Measurements from ENCODE around the gene UBASH3B.
A peak's percentile ranks its signal among the peaks of the same experiment; 100 is the strongest.
"Not testable (repeated sequence)": the region's sequence is repeated elsewhere in the genome, so short reads cannot be mapped to it uniquely, and the experiment has no call there.

The UBASH3B gene

DNA sequence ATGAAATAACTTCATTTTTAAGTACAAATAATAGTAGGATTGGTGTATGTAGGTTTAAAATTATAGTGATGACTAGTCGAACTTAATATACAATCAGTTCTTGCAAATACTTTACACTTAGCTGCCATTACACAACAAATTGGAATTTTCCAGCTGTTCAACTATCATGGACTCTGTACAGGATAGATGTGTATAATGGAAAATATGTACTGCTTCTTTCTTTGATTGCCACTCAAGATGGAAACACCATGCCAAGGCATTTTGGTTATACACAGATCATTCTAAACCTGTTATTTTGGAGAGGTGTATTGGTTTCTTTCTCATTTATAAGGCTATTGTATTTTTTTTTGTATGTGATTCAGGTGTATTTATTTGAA lies 158.4 kb downstream of the UBASH3B start:
- Mint-ChIP-seq H3K9me3 (peaks cover 6% of the 10 kb centered on the region), H3K36me3 (peaks cover 15% of the 10 kb centered on the region), H3K27ac (no peak overlapping the region), H3K4me3 (no peak overlapping the region), H3K4me1 (peaks cover 27% of the 10 kb centered on the region), H3K27me3 (no peaks in the 10 kb centered on the region)
- ATAC-seq: no peak

DNA sequence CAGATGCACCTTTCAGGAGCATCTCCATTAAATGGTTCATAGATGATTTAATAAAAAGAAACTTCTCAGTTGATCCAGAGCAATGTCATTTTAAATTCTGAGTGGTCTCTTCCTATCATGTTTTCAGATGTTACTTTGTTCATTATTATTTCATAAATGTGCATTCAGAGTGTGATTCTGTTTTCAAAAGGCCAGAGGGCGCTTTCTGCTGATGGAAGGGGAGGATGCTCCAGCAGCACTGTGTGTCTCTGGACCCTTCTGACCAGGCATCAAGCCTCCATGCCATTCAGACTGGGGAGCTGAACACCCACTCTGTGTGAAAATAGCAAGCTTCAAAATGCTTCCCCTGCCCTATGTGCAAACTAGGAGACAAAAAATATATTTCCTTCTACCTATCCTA lies 158.9 kb downstream of the UBASH3B start:
- Mint-ChIP-seq H3K9me3 (peaks cover 11% of the 10 kb centered on the region), H3K36me3 (peaks cover 20% of the 10 kb centered on the region), H3K4me1 (peaks cover 26% of the 10 kb centered on the region), H3K27me3 (no peaks in the 10 kb centered on the region), H3K4me3 (no peak overlapping the region), H3K27ac (no peak overlapping the region)
- ATAC-seq: no peak

DNA sequence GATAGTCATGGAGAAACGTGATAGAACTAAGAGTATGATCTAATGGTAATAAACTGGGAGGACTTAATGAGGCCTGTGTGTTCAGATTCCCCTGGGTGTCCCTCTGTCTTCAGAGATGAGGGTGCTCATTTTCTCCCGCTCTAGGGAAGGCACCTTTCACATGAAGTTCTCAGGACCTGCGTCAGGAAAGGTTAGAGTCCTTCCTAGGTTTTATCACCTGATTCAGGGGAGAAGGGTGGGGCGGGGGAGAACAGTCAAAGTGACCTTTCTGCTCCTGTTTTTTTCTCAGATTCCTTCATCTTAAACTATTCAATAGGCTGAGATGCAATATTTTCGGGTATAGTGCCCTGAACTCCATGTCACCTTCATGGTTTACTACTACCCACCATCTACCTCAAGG lies 160.4 kb downstream of the UBASH3B start:
- Mint-ChIP-seq H3K9me3 (peaks cover 14% of the 10 kb centered on the region), H3K36me3 (peaks cover 25% of the 10 kb centered on the region), H3K4me3 (no peak overlapping the region), H3K27me3 (no peaks in the 10 kb centered on the region), H3K27ac (no peak overlapping the region), H3K4me1 (peaks cover 21% of the 10 kb centered on the region)
- no peak for ATAC-seq

GRCh38 chr11:122816761-122817520 lies 161.4 kb downstream of the UBASH3B start:
- peaks cover 21% of the 10 kb centered on the region for H3K4me1 Mint-ChIP-seq
- H3K36me3 Mint-ChIP-seq: peaks cover 25% of the 10 kb centered on the region
- peaks cover 14% of the 10 kb centered on the region for H3K9me3 Mint-ChIP-seq
- peak overlapping the region; percentile 48 for H3K27ac Mint-ChIP-seq
- no peak for ATAC-seq
- H3K4me3 Mint-ChIP-seq: no peak overlapping the region
- H3K27me3 Mint-ChIP-seq: no peaks in the 10 kb centered on the region

- peaks cover 10% of the 10 kb centered on the region for H3K27me3 Mint-ChIP-seq
- peaks cover 14% of the 10 kb centered on the region for H3K9me3 Mint-ChIP-seq
- no peak overlapping the region for H3K4me3 Mint-ChIP-seq
- H3K4me1 Mint-ChIP-seq: peaks cover 9% of the 10 kb centered on the region
- peaks cover 29% of the 10 kb centered on the region for H3K36me3 Mint-ChIP-seq
- ATAC-seq: no peak
- no peak overlapping the region for H3K27ac Mint-ChIP-seq
Measured at GRCh38 chr11:122820158-122820557, 164.6 kb downstream of the UBASH3B start.

DNA sequence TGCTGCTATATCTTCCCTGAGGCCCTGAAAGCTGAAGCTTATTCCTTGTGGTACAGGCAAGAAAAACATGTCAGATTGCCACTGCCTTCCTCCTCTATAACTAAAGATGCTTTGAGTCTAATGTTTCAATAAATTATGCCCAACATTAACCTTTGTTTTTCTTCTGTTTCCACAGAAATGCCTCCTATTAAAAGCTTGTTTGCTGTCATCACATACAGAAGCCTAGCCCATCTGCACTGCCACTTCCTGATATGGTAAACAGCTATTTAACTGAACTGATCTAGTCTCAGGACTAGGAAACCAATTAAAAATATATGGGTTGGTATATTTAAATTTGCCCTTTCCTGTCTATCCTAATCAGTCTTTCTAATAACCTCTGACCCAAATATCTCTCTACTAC lies 165.6 kb downstream of the UBASH3B start:
- ATAC-seq: no peak
- Mint-ChIP-seq H3K27ac (no peak overlapping the region), H3K4me1 (peaks cover 9% of the 10 kb centered on the region), H3K36me3 (peaks cover 29% of the 10 kb centered on the region), H3K9me3 (peaks cover 14% of the 10 kb centered on the region), H3K27me3 (peaks cover 20% of the 10 kb centered on the region), H3K4me3 (no peak overlapping the region)

DNA sequence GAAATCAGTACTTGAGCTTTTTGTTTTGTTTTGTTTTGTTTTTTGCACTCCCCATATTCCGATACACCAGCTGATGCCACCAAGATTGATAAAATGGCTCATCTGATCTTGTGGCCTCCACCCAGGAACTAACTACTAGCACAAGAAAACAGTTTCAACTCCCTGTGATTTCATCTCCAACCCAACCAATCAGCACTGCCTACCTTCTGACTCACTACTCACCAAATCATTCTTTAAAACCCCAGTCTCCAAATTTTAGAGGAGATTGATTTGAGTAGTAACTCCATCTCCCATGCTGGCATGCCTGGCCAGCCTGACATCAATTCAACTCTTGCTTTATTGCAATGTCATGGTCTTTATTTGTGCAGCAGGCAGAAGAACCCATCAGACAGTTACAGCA lies 166.7 kb downstream of the UBASH3B start:
- no peak for ATAC-seq
- Mint-ChIP-seq H3K4me1 (peaks cover 1% of the 10 kb centered on the region), H3K27ac (no peak overlapping the region), H3K9me3 (peaks cover 11% of the 10 kb centered on the region), H3K27me3 (peaks cover 25% of the 10 kb centered on the region), H3K36me3 (peaks cover 24% of the 10 kb centered on the region), H3K4me3 (no peak overlapping the region)

DNA sequence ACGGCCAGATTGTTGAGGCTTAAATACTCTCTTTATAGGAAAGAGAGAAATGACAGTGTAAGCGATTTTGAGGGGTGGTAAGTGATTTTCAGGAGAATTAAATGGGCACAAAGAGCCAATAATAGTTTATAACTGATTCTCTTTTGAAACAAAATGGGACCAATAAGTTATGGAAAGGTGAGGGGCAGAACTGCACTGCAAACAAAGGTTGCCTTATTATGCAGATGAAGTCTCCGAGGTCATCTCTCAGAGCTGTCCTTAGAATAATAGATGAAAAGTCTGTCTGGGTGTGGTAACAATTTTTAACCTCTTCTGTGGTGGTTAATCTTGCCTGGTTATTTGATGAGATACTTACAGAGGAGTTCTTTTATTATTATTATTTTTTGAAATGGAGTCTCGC lies 168.0 kb downstream of the UBASH3B start:
- no peak for ATAC-seq
- peaks cover 11% of the 10 kb centered on the region for H3K9me3 Mint-ChIP-seq
- H3K4me1 Mint-ChIP-seq: no peaks in the 10 kb centered on the region
- H3K36me3 Mint-ChIP-seq: peaks cover 18% of the 10 kb centered on the region
- no peak overlapping the region for H3K27ac Mint-ChIP-seq
- H3K4me3 Mint-ChIP-seq: no peak overlapping the region
- peaks cover 25% of the 10 kb centered on the region for H3K27me3 Mint-ChIP-seq

- not testable (repeated sequence) for H3K36me3 Mint-ChIP-seq, H3K4me3 Mint-ChIP-seq, H3K27ac Mint-ChIP-seq, H3K9me3 Mint-ChIP-seq, ATAC-seq
- Mint-ChIP-seq H3K27me3 (peaks cover 22% of the 10 kb centered on the region), H3K4me1 (peaks cover 19% of the 10 kb centered on the region)
Measured at GRCh38 chr11:122829371-122829770, 173.8 kb downstream of the UBASH3B start.

DNA sequence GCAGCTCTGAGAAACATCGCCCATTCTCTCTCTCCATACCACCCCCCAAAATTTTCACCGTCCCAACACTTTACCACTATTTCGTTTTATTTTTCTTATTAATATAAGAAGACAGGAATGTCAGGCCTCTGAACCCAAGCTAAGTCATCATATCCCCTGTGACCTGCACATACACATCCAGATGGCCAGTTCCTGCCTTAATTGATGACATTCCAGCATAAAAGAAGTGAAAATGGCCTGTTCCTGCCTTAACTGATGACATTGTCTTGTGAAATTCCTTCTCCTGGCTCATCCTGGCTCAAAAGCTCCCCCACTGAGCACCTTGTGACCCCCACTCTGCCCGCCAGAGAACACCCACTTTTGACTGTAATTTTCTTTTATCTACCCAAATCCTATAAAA lies 176.8 kb downstream of the UBASH3B start:
- H3K4me3 Mint-ChIP-seq, ATAC-seq, H3K36me3 Mint-ChIP-seq, H3K9me3 Mint-ChIP-seq, H3K27me3 Mint-ChIP-seq: not testable (repeated sequence)
- H3K27ac Mint-ChIP-seq: peak overlapping the region; percentile 20
- H3K4me1 Mint-ChIP-seq: peaks cover 19% of the 10 kb centered on the region

DNA sequence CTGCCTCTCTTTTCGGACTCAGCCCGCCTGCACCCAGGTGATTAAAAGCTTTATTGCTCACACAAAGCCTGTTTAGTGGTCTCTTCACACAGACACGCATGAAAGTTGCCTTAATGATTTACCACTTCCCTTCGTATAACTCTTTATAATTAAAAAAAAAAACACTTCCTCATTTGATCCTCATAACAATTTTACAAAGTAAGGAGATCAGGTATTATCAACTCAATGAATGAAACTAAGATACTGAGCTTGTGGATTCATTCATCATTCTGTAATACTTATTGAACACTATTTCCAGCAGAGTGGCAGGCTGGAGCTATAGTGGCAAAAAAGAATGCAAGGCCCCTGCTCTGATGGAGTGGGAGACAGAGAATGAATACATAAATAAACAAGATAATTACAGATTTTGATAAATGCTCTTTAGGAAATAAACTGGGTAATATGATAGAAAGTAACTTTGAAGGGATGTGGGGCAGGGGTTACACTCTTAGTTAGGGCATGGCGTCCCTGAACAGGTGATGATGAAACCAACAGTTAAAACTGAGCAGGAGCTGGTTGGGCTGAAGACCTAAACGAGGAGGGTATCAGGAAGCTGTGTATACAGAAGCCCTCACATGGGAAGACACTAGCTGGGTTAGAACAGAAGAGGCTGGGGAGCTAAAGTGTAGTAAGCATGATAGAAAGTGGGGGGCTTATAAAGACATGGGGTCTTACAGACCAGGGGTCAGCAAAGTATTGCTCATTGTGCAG lies 177.4 kb downstream of the UBASH3B start:
- peaks cover 6% of the 10 kb centered on the region for H3K9me3 Mint-ChIP-seq
- ATAC-seq: no peak
- H3K4me1 Mint-ChIP-seq: peaks cover 19% of the 10 kb centered on the region
- no peak overlapping the region for H3K4me3 Mint-ChIP-seq
- no peaks in the 10 kb centered on the region for H3K27me3 Mint-ChIP-seq
- H3K27ac Mint-ChIP-seq: peak overlapping the region; percentile 20
- no peaks in the 10 kb centered on the region for H3K36me3 Mint-ChIP-seq

DNA sequence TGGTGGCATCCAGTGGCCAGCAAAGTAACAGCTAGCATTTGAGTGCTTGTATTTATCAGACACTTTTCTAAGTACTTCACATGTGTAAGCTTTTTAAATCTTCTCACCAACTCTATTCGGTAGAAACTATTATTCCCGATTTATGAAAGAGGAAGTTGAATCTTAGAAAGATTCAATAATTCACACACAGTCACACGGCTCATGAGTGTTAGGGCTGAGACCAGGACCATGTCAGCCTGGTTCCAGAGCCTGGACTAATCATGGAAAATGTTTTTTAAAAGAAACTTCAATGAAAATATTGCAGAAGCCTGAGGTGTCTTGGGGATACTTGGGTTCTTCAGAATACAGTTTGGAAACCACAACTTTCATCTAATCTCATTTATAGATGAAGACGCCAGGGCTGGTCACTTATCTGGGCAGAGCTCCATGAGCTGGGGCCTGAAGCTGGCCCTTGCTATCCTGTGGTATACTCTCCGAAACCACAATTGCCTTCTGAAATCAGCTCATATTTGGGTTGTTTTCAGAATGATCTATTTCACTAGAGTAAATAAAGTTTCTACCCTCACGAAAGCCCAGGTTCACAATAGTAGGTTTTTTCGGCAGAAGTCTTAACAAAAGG lies 178.4 kb downstream of the UBASH3B start:
- Mint-ChIP-seq H3K27me3 (no peaks in the 10 kb centered on the region), H3K4me3 (no peak overlapping the region), H3K4me1 (peaks cover 23% of the 10 kb centered on the region), H3K27ac (no peak overlapping the region), H3K9me3 (peaks cover 6% of the 10 kb centered on the region), H3K36me3 (no peaks in the 10 kb centered on the region)
- no peak for ATAC-seq

DNA sequence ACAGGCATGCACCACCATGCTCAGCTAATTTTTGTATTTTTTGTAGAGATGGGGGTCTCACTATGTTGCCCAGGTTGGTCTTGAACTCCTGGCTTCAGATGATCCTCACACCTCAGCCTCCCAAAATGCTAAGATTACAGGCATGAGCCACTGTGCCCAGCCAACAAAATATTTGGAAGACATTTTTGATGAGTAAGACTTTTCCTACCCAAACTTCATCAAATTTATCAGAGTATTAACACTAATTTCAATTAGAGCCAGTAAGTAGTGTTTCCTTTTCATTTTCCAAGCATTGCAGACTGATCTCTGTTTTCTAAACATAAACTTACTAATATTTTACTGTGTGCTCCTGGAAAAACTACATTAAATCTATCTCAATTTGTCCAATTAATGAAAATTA lies 181.4 kb downstream of the UBASH3B start:
- Mint-ChIP-seq H3K27ac (no peak overlapping the region), H3K4me3 (no peak overlapping the region)

DNA sequence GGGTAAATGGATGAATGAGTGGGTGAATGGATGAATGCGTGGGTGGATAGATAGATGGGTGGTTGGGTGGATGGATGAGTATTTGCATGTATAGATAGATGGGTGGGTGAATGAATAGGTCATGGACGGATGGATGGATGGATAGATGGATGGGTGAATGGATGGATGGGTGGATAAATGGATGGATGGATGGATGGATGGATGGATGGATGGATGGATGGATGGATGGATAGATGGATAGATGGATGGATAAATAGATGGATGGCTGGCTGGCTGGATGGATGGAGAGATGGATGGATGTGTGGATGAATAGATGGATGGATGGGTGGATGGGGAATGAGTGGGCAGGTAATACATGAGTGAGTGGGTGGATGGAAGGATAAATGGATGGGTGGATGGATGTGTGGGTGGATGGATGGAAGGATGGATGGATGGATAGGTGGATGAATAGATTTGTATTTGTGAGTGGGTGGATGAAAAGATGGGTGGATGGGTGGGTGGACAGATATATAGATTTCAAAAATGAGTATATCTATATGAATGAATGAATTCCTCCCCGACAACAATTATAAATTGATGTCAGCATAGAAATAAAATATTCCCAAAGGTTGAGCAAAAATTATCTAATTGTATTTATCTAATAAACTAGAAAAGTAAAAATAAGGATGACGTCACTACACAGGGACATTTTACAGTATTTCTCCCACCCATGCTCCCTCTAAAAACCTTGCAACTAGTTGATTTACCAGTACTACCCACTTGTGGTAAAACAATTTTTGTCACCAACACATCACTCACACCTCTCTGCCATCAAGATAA lies 182.2 kb downstream of the UBASH3B start:
- no peak overlapping the region for H3K27ac Mint-ChIP-seq
- peaks cover 18% of the 10 kb centered on the region for H3K4me1 Mint-ChIP-seq
- peaks cover 6% of the 10 kb centered on the region for H3K9me3 Mint-ChIP-seq
- H3K27me3 Mint-ChIP-seq: no peaks in the 10 kb centered on the region
- no peaks in the 10 kb centered on the region for H3K36me3 Mint-ChIP-seq
- H3K4me3 Mint-ChIP-seq: no peak overlapping the region
- ATAC-seq: no peak

More for the DNA sequence above, 181.4 kb downstream of the UBASH3B start:
- Mint-ChIP-seq H3K9me3 (peaks cover 6% of the 10 kb centered on the region), H3K36me3 (no peaks in the 10 kb centered on the region), H3K4me1 (peaks cover 21% of the 10 kb centered on the region), H3K27me3 (no peaks in the 10 kb centered on the region)
- ATAC-seq: no peak
